Measurements from ENCODE around the gene MAGI2. TPM values are rescaled to one million over a fixed set of nuclear protein-coding genes. Genes with fewer than 3 reads are reported as not detected.

The MAGI2 gene
- total RNA-seq, 2 donors from 2014 or later, result 17.9 to 21.0 TPM

GRCh38 chr7:78787854-78788253 lies 665.6 kb downstream of the MAGI2 start:
- intact Hi-C loops (cut with DNase I), result no loop called here
- no peak for DNase-seq (ENCODE audit: low spot score)

DNA sequence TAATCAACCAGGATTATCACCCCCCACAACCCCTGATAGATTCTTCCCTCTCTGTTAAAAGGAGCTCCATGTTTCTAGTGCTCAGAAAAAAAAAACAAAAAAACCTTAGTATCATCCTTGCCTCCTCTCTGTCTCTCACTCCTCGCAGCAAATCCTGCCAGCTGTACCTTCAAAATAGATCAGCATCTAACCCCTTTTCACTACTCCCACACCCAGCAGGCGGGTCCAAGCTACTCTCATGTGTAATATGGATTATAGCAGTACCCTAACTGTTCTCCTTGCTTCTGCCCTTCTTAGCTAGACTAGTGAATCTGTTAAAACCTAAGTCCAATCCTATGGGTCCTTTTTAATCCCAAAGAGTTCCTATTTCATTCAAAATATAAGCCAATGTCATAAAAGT lies 667.4 kb downstream of the MAGI2 start:
- intact Hi-C loops (cut with DNase I), result no loop called here
- DNase-seq (ENCODE audit: low spot score), result no peak

GRCh38 chr7:78783179-78783962 lies 670.1 kb downstream of the MAGI2 start:
- no peak for DNase-seq (ENCODE audit: low spot score)
- intact Hi-C loops (cut with DNase I), result no loop called here

DNA sequence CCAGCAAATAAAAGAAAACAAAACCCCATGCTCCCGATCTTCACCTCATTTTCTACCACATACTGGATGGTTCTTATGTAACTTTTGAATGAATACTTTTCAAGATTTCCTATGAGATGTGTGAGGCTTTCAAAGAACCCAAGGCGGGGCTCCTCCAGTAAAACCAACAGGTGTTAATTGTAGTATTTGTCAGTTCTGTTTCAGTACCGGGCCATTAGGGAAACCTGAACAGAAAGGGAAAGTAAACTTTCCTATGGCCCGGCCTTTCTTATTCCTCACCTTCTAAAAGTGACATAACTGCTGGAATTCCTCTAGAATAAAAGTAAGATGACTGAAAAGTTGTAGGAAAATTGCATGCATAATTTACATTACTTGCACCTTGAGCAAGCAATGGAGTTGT lies 672.9 kb downstream of the MAGI2 start:
- DNase-seq (ENCODE audit: low spot score), result no peak
- intact Hi-C loops (cut with DNase I), result no loop called here

DNA sequence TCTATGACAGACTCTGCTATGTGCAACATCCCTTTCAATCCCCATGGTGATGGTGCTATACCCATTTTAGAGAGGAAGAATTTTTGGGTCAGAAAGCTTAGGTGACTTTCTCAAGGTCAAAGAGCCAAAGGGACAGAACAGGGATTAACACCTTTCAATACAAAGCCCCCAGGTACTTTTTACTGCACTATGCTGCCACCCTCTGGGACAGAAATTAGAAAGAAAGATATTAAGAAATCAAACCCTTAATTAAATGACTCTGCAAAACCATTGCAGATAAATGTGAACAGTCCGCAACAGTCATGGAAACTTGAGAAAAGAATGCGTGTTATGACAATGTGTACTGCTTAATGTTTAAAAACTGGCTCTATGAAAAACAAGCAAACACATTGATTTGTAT lies 673.7 kb downstream of the MAGI2 start:
- no peak for DNase-seq (ENCODE audit: low spot score)
- intact Hi-C loops (cut with DNase I), result no loop called here

GRCh38 chr7:78777829-78778228 lies 675.6 kb downstream of the MAGI2 start:
- intact Hi-C loops (cut with DNase I), result no loop called here
- no peak for DNase-seq (ENCODE audit: low spot score)

DNA sequence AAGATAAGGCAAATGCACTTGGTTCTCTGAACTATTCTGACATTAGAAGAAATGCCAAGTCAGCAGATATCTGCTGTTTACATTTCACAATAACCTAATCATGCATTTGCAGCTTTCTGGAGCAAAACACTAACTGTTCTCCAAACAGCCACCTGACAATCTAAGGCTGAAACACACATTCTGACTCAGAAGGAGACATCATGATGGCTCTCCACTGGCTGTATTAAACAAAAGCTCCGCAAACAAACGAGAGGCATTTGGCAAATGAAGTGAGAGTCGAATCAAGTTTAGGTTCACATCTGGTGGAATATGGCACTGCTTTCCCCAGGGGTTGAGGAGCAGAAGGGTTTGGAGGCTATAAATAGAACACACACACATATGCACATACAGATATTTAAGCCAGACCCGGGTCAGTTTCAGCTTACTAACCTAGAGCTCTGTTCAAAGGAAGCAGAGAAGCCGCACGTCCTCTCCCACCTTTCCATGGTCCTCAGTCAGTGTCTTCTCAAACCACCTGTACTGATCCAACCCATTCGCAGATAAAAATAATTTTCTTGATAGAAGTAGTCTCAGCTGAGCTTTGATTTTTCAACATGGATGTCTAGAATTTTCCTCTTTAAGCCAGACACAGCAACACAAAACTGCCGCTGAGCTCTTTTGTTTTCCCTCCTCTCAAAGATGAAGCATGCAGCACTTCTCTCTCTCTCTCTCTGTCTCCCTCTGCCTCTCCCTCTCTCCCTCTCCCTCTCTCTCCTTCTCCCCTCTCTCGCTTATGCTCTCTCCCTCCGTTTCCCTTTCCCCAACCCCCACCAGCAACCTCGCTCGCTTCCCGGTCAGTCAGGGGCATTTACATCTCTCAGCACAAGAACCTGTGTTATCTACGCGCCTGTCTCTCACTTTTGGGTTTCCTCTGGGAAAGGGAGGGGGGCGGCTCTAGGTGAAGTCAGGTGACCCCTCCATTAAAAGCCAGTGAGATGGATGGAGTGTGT lies 682.8 kb downstream of the MAGI2 start:
- DNase-seq (ENCODE audit: low spot score), result no peak
- intact Hi-C loops (cut with DNase I), result no loop called here

DNA sequence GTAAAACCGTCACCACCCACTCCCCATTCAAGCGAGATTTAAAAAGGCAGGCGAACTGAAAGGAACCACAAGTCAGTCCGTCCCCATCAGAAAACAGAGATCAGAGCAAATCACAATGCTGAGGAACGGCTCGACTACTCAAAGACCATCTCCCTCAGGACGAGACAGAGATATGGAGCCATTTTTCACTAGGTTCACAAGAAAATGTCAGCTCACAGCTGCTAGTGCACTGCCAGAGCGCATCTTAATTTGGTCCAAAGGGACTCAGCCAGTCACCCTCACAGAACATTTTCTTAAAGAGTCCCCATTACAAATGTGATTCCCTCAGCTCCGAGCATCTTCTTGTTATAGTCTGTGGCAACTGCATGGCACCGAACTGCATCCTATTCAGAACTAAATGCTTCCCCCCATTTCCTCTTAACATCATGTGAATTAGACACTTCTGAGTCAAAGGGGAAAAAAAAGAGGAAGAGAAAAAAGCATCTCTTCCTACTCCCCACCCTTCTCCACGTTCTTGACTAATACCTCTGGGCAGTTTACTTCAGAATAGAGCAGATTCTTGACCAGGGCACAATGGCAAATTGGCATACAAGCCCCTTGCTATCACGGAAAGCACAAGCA lies 683.9 kb downstream of the MAGI2 start:
- intact Hi-C loops (cut with DNase I), result no loop called here
- DNase-seq (ENCODE audit: low spot score), result no peak

DNA sequence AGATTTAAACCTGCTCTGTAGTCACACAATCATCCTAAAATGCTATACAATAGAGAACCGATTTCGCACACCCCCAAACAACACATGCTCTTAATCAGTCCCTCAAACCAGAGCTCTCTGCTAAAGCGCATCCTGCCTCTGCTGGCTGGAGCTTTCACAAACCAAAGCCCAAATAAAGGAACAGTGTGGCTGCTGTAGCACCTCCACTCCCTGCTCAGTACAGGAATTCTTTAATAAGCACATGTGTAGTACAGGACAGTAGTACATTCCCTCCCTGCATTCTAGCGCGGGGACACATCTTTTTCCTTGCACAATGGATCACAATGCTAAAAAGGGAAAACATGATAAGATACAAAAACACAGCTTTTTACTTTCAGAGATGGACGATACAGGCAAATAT lies 684.6 kb downstream of the MAGI2 start:
- intact Hi-C loops (cut with DNase I), result no loop called here

GRCh38 chr7:78765943-78766729 lies 687.3 kb downstream of the MAGI2 start:
- DNase-seq (ENCODE audit: low spot score), result no peak
- intact Hi-C loops (cut with DNase I), result no loop called here

More for the DNA sequence above, 684.6 kb downstream of the MAGI2 start:
- DNase-seq (ENCODE audit: low spot score), result no peak

DNA sequence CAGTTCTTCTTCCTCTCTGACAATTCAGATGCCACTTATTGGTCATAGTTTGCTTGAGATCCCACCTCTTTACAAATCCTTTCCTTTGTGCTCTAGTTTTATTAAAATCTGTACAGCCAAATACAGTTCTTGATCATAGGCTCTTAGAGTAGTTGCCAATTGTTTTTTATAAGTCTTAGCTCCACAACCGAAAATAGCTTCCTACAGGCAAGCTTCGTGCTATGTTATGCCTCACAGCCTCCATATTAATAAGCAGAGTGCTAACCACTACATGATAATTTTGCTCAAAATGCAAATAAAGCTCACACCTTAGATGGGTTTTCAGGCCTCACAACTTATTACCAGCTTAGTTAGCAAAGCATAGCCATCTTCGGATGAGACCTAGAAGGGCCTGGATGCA lies 688.9 kb downstream of the MAGI2 start:
- intact Hi-C loops (cut with DNase I), result no loop called here
- no peak for DNase-seq (ENCODE audit: low spot score)

GRCh38 chr7:78762625-78763024 lies 690.8 kb downstream of the MAGI2 start:
- intact Hi-C loops (cut with DNase I), result no loop called here
- DNase-seq (ENCODE audit: low spot score), result no peak

DNA sequence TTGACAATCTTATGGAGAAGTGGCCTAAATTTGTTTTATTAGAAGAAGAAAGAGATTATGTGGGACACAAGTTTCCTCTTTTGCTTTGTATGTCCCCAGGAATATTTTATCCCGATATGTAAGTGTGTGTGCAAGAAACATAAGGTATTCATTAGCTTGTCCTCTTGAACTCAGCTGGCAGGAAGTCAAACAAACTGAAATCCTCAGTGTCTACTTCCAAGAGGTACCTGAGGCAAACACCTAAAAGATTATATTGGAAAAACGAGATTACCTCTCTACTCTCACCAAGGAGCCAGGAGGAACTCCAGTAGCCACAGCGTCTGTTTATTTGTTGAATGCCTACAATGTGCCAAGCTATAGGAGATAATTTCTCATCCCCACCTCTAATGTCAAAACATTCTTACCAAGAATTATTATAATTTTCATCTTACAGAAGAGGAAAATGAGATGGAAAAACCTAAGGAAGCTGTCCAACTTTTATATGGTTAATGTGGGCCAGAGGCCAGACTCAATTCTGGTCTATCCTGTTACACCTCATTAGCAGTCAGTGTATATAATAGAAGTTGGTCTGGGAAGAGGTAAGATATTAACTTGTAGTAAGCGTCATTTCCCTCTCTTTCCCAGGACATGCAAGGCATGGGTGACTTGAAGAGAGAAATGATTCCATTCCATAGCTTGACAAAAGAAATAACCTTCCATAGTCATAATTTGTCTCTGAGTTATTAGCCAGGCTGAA lies 692.7 kb downstream of the MAGI2 start:
- no peak for DNase-seq (ENCODE audit: low spot score)
- intact Hi-C loops (cut with DNase I), result no loop called here

- intact Hi-C loops (cut with DNase I), result no loop called here
Observed at GRCh38 chr7:78752554-78752953, 700.9 kb downstream of the MAGI2 start.

DNA sequence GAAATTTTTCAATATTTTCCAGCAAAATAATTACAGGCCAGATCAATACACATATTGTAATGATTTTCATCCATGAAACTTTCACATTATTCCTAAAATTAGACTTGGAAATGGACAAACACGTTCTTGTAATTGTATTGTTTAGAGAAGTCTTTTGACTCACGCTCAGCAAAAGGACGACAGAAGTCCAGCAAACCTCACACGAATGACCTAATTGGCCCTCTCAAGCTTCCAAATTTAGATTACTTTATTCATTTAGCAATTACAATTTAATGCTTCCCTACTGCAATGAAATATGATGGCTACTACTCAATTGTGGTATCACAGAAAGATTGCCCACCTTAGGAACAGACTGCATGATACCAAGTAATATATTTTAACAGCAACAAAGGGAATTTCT lies 702.2 kb downstream of the MAGI2 start:
- intact Hi-C loops (cut with DNase I), result no loop called here
- DNase-seq (ENCODE audit: low spot score), result no peak

More at GRCh38 chr7:78752554-78752953, 700.9 kb downstream of the MAGI2 start:
- no peak for DNase-seq (ENCODE audit: low spot score)

- intact Hi-C loops (cut with DNase I), result no loop called here
- no peak for DNase-seq (ENCODE audit: low spot score)
Observed at GRCh38 chr7:78749052-78749746, 704.3 kb downstream of the MAGI2 start.

- DNase-seq (ENCODE audit: low spot score), result no peak
- intact Hi-C loops (cut with DNase I), result no loop called here
Observed at GRCh38 chr7:78747592-78747991, 705.9 kb downstream of the MAGI2 start.

DNA sequence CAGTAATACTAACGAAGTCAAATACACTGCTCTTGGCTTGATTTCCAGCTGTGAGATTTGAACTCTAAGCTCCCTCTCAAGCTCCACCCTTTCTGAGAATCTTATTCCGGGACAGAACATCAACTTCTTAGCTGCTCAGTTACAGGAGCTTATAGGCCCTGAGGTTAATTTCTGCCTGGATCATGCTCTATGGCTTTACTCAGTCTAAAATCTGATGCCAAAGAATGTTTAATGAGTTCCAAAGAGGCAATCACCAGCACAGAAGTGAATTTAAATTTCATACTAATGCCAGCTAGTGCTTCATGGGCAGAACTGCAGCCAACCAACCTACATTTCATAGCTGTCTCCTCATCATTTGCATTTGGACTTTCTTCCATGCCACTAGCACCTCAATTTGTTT lies 707.2 kb downstream of the MAGI2 start:
- intact Hi-C loops (cut with DNase I), result no loop called here
- no peak for DNase-seq (ENCODE audit: low spot score)

Data from posterior vena cava (tissue), 2 donors.